Measurements from ENCODE around the gene PPP2R2C. TPM values are rescaled to one million over a fixed set of nuclear protein-coding genes. Genes with fewer than 3 reads are reported as not detected.

The PPP2R2C gene
- total and polyA plus RNA-seq, 9 of the 15 experiments (the other 6 are each of a cell fraction or from before 2014, with no cell fraction given), result 0.04 to 0.06 TPM; not detected in 7

DNA sequence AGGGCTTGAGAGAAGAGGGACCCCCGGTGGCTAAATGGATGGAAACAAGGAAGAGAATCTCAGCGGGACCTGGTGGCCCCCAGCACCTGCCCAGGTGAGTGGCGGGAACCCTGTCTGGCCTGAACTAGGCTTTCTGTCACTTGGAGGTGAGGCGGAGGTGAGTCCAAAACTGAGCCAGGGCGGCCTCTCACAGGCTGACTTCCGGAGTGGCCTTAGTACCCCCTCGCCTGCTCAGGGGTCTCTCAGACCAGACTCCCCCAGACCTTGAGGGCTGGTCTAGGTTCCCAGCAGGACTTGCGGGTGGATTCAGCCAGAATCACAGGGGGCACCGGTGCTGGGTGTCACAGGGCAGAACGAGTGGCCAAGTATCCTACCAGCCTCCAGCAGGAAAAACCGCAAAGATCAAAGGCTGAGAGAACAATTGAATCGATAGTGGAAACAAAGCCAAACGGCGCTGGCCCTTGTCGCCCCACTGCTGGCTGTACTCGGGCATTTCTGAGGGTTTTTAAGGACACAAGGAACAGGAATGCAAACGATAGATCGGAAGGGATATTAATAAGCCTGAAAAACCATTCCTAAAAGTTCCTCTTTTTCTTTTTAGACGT lies 135.0 kb downstream of the PPP2R2C start (continued):
- TF ChIP-seq, protein P1, sequence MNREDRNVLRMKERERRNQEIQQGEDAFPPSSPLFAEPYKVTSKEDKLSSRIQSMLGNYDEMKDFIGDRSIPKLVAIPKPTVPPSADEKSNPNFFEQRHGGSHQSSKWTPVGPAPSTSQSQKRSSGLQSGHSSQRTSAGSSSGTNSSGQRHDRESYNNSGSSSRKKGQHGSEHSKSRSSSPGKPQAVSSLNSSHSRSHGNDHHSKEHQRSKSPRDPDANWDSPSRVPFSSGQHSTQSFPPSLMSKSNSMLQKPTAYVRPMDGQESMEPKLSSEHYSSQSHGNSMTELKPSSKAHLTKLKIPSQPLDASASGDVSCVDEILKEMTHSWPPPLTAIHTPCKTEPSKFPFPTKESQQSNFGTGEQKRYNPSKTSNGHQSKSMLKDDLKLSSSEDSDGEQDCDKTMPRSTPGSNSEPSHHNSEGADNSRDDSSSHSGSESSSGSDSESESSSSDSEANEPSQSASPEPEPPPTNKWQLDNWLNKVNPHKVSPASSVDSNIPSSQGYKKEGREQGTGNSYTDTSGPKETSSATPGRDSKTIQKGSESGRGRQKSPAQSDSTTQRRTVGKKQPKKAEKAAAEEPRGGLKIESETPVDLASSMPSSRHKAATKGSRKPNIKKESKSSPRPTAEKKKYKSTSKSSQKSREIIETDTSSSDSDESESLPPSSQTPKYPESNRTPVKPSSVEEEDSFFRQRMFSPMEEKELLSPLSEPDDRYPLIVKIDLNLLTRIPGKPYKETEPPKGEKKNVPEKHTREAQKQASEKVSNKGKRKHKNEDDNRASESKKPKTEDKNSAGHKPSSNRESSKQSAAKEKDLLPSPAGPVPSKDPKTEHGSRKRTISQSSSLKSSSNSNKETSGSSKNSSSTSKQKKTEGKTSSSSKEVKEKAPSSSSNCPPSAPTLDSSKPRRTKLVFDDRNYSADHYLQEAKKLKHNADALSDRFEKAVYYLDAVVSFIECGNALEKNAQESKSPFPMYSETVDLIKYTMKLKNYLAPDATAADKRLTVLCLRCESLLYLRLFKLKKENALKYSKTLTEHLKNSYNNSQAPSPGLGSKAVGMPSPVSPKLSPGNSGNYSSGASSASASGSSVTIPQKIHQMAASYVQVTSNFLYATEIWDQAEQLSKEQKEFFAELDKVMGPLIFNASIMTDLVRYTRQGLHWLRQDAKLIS (CRISPR knock-in tag; IDR thresholded peaks at IDR 0.05), result no peak

- no peak overlapping the region for H2AFZ ChIP-seq (ENCODE audit: low read depth, low read length)
- H3K27ac ChIP-seq (ENCODE audit: extremely low read depth, low read depth, low read length), result no peak overlapping the region
- in situ Hi-C loops (cut with MboI), result no loop called here
- TF ChIP-seq ZFP91 (CRISPR knock-in tag; IDR thresholded peaks at IDR 0.05), result no peak
- TF ChIP-seq STAT5B (CRISPR knock-in tag; IDR thresholded peaks at IDR 0.05), result no peak
- FAIRE-seq (no peak), ATAC-seq (no peak), DNase-seq (ENCODE audit: extremely low read depth in 1 of 4, low spot score in 3 of 4) (no peak)
- no peaks in the 10 kb centered on the region for H3K9me3 ChIP-seq (replicated peaks; ENCODE audit: control insufficient read depth, insufficient read depth, low read depth, low read length)
- H4K20me1 ChIP-seq (replicated peaks; ENCODE audit: control insufficient read depth, insufficient read depth, low read length), result 0 out of 2 replicates have a peak, but pooled peaks cover 3% of the 10 kb centered on the region
- CTCF ChIA-PET (ENCODE audit: low intra/inter-chr PET ratio), result no interaction called here
- H3K36me3 ChIP-seq (ENCODE audit: control insufficient read depth, insufficient read depth, low read length), result no peaks in the 10 kb centered on the region
- H3K4me2 ChIP-seq (ENCODE audit: insufficient read depth, low read length), result no peak overlapping the region
- 0% methylated on average over 4 of the region's 13 CpGs for WGBS (ENCODE audit: insufficient coverage, low coverage, missing lambda C conversion rate)
- H3K79me2 ChIP-seq (ENCODE audit: control insufficient read depth, insufficient read depth, low read length), result no peaks in the 10 kb centered on the region
- BruUV-seq (replicated peaks), result no TSS peak
- intact Hi-C loops (cut with micrococcal nuclease), result no loop called here
- POLR2A ChIA-PET, result no interaction called here
- H3K4me3 ChIP-seq, result no peak overlapping the region
- peaks cover 0 to 3% of the 10 kb centered on the region in 2 experiments; a peak in 1 of 5 replicates for H3K4me1 ChIP-seq (replicated peaks in 1 of 2; ENCODE audit: control insufficient read depth in 2 of 2, insufficient read depth in 2 of 2, low read length in 2 of 2)
- H3K9me1 ChIP-seq (ENCODE audit: control insufficient read depth, insufficient read depth, low read length), result no peaks in the 10 kb centered on the region
- H3K27me3 ChIP-seq (ENCODE audit: control insufficient read depth in 2 of 2, insufficient read depth in 2 of 2, low read length in 2 of 2), result peaks cover 0 to 6% of the 10 kb centered on the region in 2 experiments; a peak in 2 of 5 replicates
- no peak overlapping the region for H3K9ac ChIP-seq (ENCODE audit: insufficient read depth in 1 of 2, low read depth in 2 of 2, low read length in 2 of 2)
Observed at GRCh38 chr4:6336166-6336565, 136.2 kb downstream of the PPP2R2C start.
